ENCODE measurements around the gene LRRC23. TPM values are rescaled to one million over a fixed set of nuclear protein-coding genes. Genes with fewer than 3 reads are reported as not detected.

Gene LRRC23
- polyA plus RNA-seq, 1 donor from 2014 or later, result 20.5 TPM

- Histone ChIP-seq H3K27ac (ENCODE audit: low read length) (peak overlapping the region; percentile 94), H2AFZ (ENCODE audit: low read depth, low read length) (no peak overlapping the region), H3K4me3 (ENCODE audit: low read length) (no peak overlapping the region), H4K20me1 (ENCODE audit: insufficient read depth) (no peaks in the 10 kb centered on the region), H3K9me3 (ENCODE audit: low read length) (no peaks in the 10 kb centered on the region), H3F3A (ENCODE audit: insufficient read depth, low read length, poor library complexity, severe bottlenecking) (peaks cover 8% of the 10 kb centered on the region), H3K36me3 (ENCODE audit: insufficient read depth, low read length) (no peaks in the 10 kb centered on the region), H3K9me2 (ENCODE audit: insufficient read depth, low read length) (no peaks in the 10 kb centered on the region), H3K27me3 (ENCODE audit: insufficient read depth, low read depth, low read length) (no peaks in the 10 kb centered on the region), H3K9ac (ENCODE audit: low read length) (peak overlapping the region; percentile 98), H3K4me2 (ENCODE audit: low read length) (no peak overlapping the region), H3K79me2 (replicated peaks; ENCODE audit: insufficient read depth, low read length) (peaks cover 6% of the 10 kb centered on the region)
- TF ChIP-seq EP300 (conservative IDR thresholded peaks at IDR 0.05; ENCODE audit: poor library complexity, severe bottlenecking), result no peak
- no peak for TF ChIP-seq CTCF (IDR thresholded peaks at IDR 0.05; ENCODE audit: poor library complexity, severe bottlenecking)
- TF ChIP-seq TAF1 (IDR thresholded peaks at IDR 0.05; ENCODE audit: low read depth), result no peak
- no peak for TF ChIP-seq EZH2 (IDR thresholded peaks at IDR 0.05; ENCODE audit: borderline replicate concordance, insufficient read depth, low read length, poor library complexity, severe bottlenecking)
- no peak for TF ChIP-seq SMC3 (conservative IDR thresholded peaks at IDR 0.05; ENCODE audit: poor library complexity)
- no peak for TF ChIP-seq POLR2AphosphoS5 (IDR thresholded peaks at IDR 0.05)
- TF ChIP-seq, protein P1, sequence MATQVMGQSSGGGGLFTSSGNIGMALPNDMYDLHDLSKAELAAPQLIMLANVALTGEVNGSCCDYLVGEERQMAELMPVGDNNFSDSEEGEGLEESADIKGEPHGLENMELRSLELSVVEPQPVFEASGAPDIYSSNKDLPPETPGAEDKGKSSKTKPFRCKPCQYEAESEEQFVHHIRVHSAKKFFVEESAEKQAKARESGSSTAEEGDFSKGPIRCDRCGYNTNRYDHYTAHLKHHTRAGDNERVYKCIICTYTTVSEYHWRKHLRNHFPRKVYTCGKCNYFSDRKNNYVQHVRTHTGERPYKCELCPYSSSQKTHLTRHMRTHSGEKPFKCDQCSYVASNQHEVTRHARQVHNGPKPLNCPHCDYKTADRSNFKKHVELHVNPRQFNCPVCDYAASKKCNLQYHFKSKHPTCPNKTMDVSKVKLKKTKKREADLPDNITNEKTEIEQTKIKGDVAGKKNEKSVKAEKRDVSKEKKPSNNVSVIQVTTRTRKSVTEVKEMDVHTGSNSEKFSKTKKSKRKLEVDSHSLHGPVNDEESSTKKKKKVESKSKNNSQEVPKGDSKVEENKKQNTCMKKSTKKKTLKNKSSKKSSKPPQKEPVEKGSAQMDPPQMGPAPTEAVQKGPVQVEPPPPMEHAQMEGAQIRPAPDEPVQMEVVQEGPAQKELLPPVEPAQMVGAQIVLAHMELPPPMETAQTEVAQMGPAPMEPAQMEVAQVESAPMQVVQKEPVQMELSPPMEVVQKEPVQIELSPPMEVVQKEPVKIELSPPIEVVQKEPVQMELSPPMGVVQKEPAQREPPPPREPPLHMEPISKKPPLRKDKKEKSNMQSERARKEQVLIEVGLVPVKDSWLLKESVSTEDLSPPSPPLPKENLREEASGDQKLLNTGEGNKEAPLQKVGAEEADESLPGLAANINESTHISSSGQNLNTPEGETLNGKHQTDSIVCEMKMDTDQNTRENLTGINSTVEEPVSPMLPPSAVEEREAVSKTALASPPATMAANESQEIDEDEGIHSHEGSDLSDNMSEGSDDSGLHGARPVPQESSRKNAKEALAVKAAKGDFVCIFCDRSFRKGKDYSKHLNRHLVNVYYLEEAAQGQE (IDR thresholded peaks at IDR 0.05; ENCODE audit: borderline replicate concordance), result no peak
- no peak for TF ChIP-seq RAD21 (conservative IDR thresholded peaks at IDR 0.05)
- no peak for TF ChIP-seq MXI1 (conservative IDR thresholded peaks at IDR 0.05; ENCODE audit: poor library complexity, severe bottlenecking)
Measured at GRCh38 chr12:6923851-6924250, 19.2 kb downstream of the LRRC23 start.

GRCh38 chr12:6925239-6925539 lies 20.6 kb downstream of the LRRC23 start:
- no peaks in the 10 kb centered on the region for H4K20me1 ChIP-seq (ENCODE audit: insufficient read depth)
- no peak overlapping the region for H2AFZ ChIP-seq (ENCODE audit: low read depth, low read length)
- H3F3A ChIP-seq (ENCODE audit: insufficient read depth, low read length, poor library complexity, severe bottlenecking), result peaks cover 8% of the 10 kb centered on the region
- H3K4me2 ChIP-seq (ENCODE audit: low read length), result peak overlapping the region; percentile 63
- no peaks in the 10 kb centered on the region for H3K27me3 ChIP-seq (ENCODE audit: insufficient read depth, low read depth, low read length)
- peaks cover 19% of the 10 kb centered on the region for H3K79me2 ChIP-seq (replicated peaks; ENCODE audit: insufficient read depth, low read length)
- peak overlapping the region; percentile 98 for H3K9ac ChIP-seq (ENCODE audit: low read length)
- H3K9me2 ChIP-seq (ENCODE audit: insufficient read depth, low read length), result no peaks in the 10 kb centered on the region
- peak overlapping the region; percentile 70 for H3K4me3 ChIP-seq (ENCODE audit: low read length)
- TF ChIP-seq, protein P1 (IDR thresholded peaks at IDR 0.05; ENCODE audit: borderline replicate concordance), result peak; percentile 23
- TF ChIP-seq POLR2AphosphoS5 (IDR thresholded peaks at IDR 0.05) (no peak), RAD21 (conservative IDR thresholded peaks at IDR 0.05) (no peak)
- H3K27ac ChIP-seq (ENCODE audit: low read length), result peak overlapping the region; percentile 94
- H3K9me3 ChIP-seq (ENCODE audit: low read length), result no peaks in the 10 kb centered on the region
- H3K36me3 ChIP-seq (ENCODE audit: insufficient read depth, low read length), result no peaks in the 10 kb centered on the region

Measured in neural cell (in vitro differentiated cells).